GM12891 (cell line): ENCODE data around the gene ITPR3.

Source experiments
- POLR2A ChIP-seq: IDR thresholded peaks from 2 replicates; pipeline ENCODE4 v1.6.1; 2011; ENCODE audit warnings: low read depth, low read length, control low read depth
- POLR2AphosphoS5 ChIP-seq: IDR thresholded peaks from 2 replicates; pipeline ENCODE4 v1.6.1; 2011; ENCODE audit warnings: low read depth, low read length, control low read depth
- POU2F2 ChIP-seq: IDR thresholded peaks from 2 replicates; pipeline ENCODE4 v1.6.1; 2011; ENCODE audit warnings: low read depth, mild to moderate bottlenecking, control low read depth, low read length, moderate library complexity
- SPI1 ChIP-seq: IDR thresholded peaks from 2 replicates; pipeline ENCODE4 v1.6.1; 2011; ENCODE audit warnings: low read depth, low read length, control low read depth
- TAF1 ChIP-seq: IDR thresholded peaks from 2 replicates; pipeline ENCODE4 v1.6.1; 2011; ENCODE audit warnings: low read depth, low read length, control low read depth

DNA sequence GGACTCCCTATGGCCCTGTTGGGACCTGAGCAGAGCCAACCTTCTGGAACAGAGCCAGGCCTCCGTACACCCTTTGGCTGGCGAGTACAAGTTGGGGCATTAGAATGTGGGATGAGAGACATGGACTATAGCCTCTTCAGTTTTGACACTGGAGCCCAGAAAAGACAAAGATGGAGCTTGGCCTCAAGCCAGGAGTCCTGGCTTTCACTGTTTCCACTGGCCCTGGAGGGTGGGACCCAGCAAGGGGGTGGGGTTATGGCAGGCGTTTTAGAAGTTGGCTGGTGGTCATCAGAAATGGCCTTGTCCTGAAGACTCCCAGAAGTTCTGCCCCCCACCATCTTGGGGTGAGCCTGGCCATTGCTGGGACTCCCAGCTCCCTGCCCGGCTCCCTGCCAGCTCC lies 21.8 kb downstream of the ITPR3 start:
- TF ChIP-seq POLR2A: no peak
- no peak for TF ChIP-seq POLR2AphosphoS5
- TF ChIP-seq SPI1: no peak
- TF ChIP-seq POU2F2: no peak
- TF ChIP-seq TAF1: no peak
